Mesendoderm (in vitro differentiated cells): ENCODE results near the gene COX19.

ENCODE experiments used
- DNase-seq: peaks from one replicate; pipeline ENCODE4 v3.0.0; 2013
- H2AK5ac ChIP-seq: 2 replicates; pipeline ENCODE4 v1.6.1; 2013; ENCODE audit warnings: low read length, inconsistent platforms
- H2BK120ac ChIP-seq: 2 replicates; pipeline ENCODE4 v1.6.1; 2013; ENCODE audit warnings: low read depth, mild to moderate bottlenecking, low read length, moderate library complexity, mixed read lengths
- H2BK15ac ChIP-seq: replicated peaks from 2 replicates; pipeline ENCODE4 v1.6.1; 2013; ENCODE audit warnings: low read depth, mild to moderate bottlenecking, moderate library complexity
- H2BK5ac ChIP-seq: 2 replicates; pipeline ENCODE4 v1.6.1; 2013; ENCODE audit warnings: low read length, inconsistent platforms
- H3K18ac ChIP-seq: 2 replicates; pipeline ENCODE4 v1.6.1; 2013; ENCODE audit warnings: mild to moderate bottlenecking, low read length, mixed read lengths
- H3K23ac ChIP-seq: one replicate; pipeline ENCODE4 v1.6.1; 2013; ENCODE audit warnings: low read length
- H3K27ac ChIP-seq: 2 replicates; pipeline ENCODE4 v1.5.1; 2013; ENCODE audit warnings: low read depth, mild to moderate bottlenecking, inconsistent platforms, low read length, moderate library complexity
- H3K27me3 ChIP-seq: 2 replicates; pipeline ENCODE4 v1.6.1; 2013; ENCODE audit warnings: low read length, control low read depth, mild to moderate bottlenecking, inconsistent platforms; ENCODE audit not compliant: insufficient read depth, poor library complexity
- H3K36me3 ChIP-seq: 2 replicates; pipeline ENCODE4 v1.6.1; 2013; ENCODE audit warnings: low read length, inconsistent platforms; ENCODE audit not compliant: control insufficient read depth, insufficient read depth
- H3K4ac ChIP-seq: one replicate; pipeline ENCODE4 v1.6.1; 2013; ENCODE audit warnings: low read depth, mild to moderate bottlenecking, low read length, moderate library complexity
- H3K4me1 ChIP-seq: 2 replicates; pipeline ENCODE4 v1.6.1; 2013; ENCODE audit warnings: low read depth, low read length, inconsistent platforms; ENCODE audit not compliant: control insufficient read depth
- H3K4me2 ChIP-seq: 2 replicates; pipeline ENCODE4 v1.6.1; 2013; ENCODE audit warnings: low read length
- H3K4me3 ChIP-seq: 2 replicates; pipeline ENCODE4 v1.5.1; 2013; ENCODE audit warnings: mild to moderate bottlenecking, low read length
- H3K56ac ChIP-seq: one replicate; pipeline ENCODE4 v1.6.1; 2013; ENCODE audit warnings: low read length
- H3K79me1 ChIP-seq: 2 replicates; pipeline ENCODE4 v1.6.1; 2013; ENCODE audit warnings: low read length, inconsistent platforms
- H3K79me2 ChIP-seq: 2 replicates; pipeline ENCODE4 v1.6.1; 2013; ENCODE audit warnings: mild to moderate bottlenecking, low read length; ENCODE audit not compliant: control insufficient read depth, insufficient read depth
- H3K9ac ChIP-seq: 2 replicates; pipeline ENCODE4 v1.6.1; 2013; ENCODE audit warnings: low read length, inconsistent platforms
- H4K5ac ChIP-seq: one replicate; pipeline ENCODE4 v1.6.1; 2013; ENCODE audit warnings: low read length
- H4K8ac ChIP-seq: one replicate; pipeline ENCODE4 v1.6.1; 2013; ENCODE audit warnings: low read depth, mild to moderate bottlenecking, control low read depth, low read length, moderate library complexity
- WGBS: extraction: QIAGEN DNeasy Blood & Tissue Kit; methylation state at CpG from one replicate; pipeline ENCODE4 v1.1.7; 2013; ENCODE audit warnings: low lambda C conversion rate, missing lambda C conversion rate; ENCODE audit not compliant: insufficient coverage; ENCODE audit errors: extremely low coverage; 5-methylcytosine and 5-hydroxymethylcytosine counted together

COX19 gene

GRCh38 chr7:932651-932975 is 42.7 kb downstream of the COX19 start:
- H3K18ac ChIP-seq = no peak overlapping the region
- H3K27me3 ChIP-seq = no peaks in the 10 kb centered on the region
- H3K23ac ChIP-seq = no peak overlapping the region
- H4K5ac ChIP-seq = no peak overlapping the region
- H3K4ac ChIP-seq = no peak overlapping the region
- H4K8ac ChIP-seq = no peak overlapping the region
- no peak for DNase-seq
- H3K9ac ChIP-seq = no peak overlapping the region
- no peaks in the 10 kb centered on the region for H3K4me1 ChIP-seq
- H3K27ac ChIP-seq = no peak overlapping the region
- no peak overlapping the region for H2BK5ac ChIP-seq
- H2BK120ac ChIP-seq = no peak overlapping the region
- H3K4me2 ChIP-seq = no peak overlapping the region
- no peaks in the 10 kb centered on the region for H3K36me3 ChIP-seq
- no peak overlapping the region for H3K4me3 ChIP-seq
- H3K79me2 ChIP-seq = no peaks in the 10 kb centered on the region
- no CpG with 5 or more reads among the region's 11 CpGs for WGBS
- H2AK5ac ChIP-seq = no peak overlapping the region
- no peak overlapping the region for H2BK15ac ChIP-seq
- H3K56ac ChIP-seq = no peak overlapping the region
- no peaks in the 10 kb centered on the region for H3K79me1 ChIP-seq

GRCh38 chr7:931871-932650 is 43.3 kb downstream of the COX19 start:
- Histone ChIP-seq H3K4me2 (no peak overlapping the region), H3K23ac (no peak overlapping the region), H3K79me2 (no peaks in the 10 kb centered on the region), H3K4ac (no peak overlapping the region), H3K56ac (no peak overlapping the region), H4K5ac (no peak overlapping the region), H2BK15ac (no peak overlapping the region), H3K18ac (no peak overlapping the region), H2BK120ac (no peak overlapping the region), H3K27ac (no peak overlapping the region), H3K36me3 (no peaks in the 10 kb centered on the region), H3K9ac (no peak overlapping the region), H2AK5ac (no peak overlapping the region), H2BK5ac (no peak overlapping the region), H3K4me1 (no peaks in the 10 kb centered on the region), H3K4me3 (no peak overlapping the region), H3K27me3 (no peaks in the 10 kb centered on the region), H3K79me1 (no peaks in the 10 kb centered on the region), H4K8ac (no peak overlapping the region)
- no peak for DNase-seq
- no CpG with 5 or more reads among the region's 21 CpGs for WGBS

GRCh38 chr7:930975-931758 is 44.2 kb downstream of the COX19 start:
- Histone ChIP-seq H2BK5ac (no peak overlapping the region), H3K36me3 (no peaks in the 10 kb centered on the region), H4K8ac (no peak overlapping the region), H3K27ac (no peak overlapping the region), H3K4me3 (no peak overlapping the region), H3K79me2 (no peaks in the 10 kb centered on the region), H3K4me1 (no peaks in the 10 kb centered on the region), H3K23ac (no peak overlapping the region), H3K18ac (no peak overlapping the region), H3K27me3 (no peaks in the 10 kb centered on the region), H4K5ac (no peak overlapping the region), H2BK15ac (no peak overlapping the region), H3K4ac (no peak overlapping the region), H2BK120ac (no peak overlapping the region), H3K79me1 (no peaks in the 10 kb centered on the region), H3K9ac (no peak overlapping the region), H3K56ac (no peak overlapping the region), H3K4me2 (no peak overlapping the region), H2AK5ac (no peak overlapping the region)
- no CpG with 5 or more reads among the region's 29 CpGs for WGBS
- no peak for DNase-seq

GRCh38 chr7:929311-929711 is 46.0 kb downstream of the COX19 start:
- H3K36me3 ChIP-seq = no peaks in the 10 kb centered on the region
- no peak overlapping the region for H4K8ac ChIP-seq
- no CpG with 5 or more reads among the region's 14 CpGs for WGBS
- H2AK5ac ChIP-seq = no peak overlapping the region
- no peak overlapping the region for H3K4ac ChIP-seq
- no peak overlapping the region for H3K27ac ChIP-seq
- no peak overlapping the region for H3K4me2 ChIP-seq
- H3K9ac ChIP-seq = no peak overlapping the region
- no peak overlapping the region for H2BK120ac ChIP-seq
- H3K4me1 ChIP-seq = no peaks in the 10 kb centered on the region
- H3K23ac ChIP-seq = no peak overlapping the region
- no peak overlapping the region for H3K18ac ChIP-seq
- H2BK5ac ChIP-seq = no peak overlapping the region
- H3K4me3 ChIP-seq = no peak overlapping the region
- H4K5ac ChIP-seq = no peak overlapping the region
- no peaks in the 10 kb centered on the region for H3K79me1 ChIP-seq
- H3K27me3 ChIP-seq = no peaks in the 10 kb centered on the region
- H3K79me2 ChIP-seq = no peaks in the 10 kb centered on the region
- no peak overlapping the region for H2BK15ac ChIP-seq
- no peak overlapping the region for H3K56ac ChIP-seq
- DNase-seq = no peak

- no peaks in the 10 kb centered on the region for H3K4me1 ChIP-seq
- no peaks in the 10 kb centered on the region for H3K79me2 ChIP-seq
- H3K27ac ChIP-seq = no peak overlapping the region
- no peak overlapping the region for H3K23ac ChIP-seq
- no peaks in the 10 kb centered on the region for H3K79me1 ChIP-seq
- no peaks in the 10 kb centered on the region for H3K36me3 ChIP-seq
- no peak overlapping the region for H3K4me2 ChIP-seq
- no peak overlapping the region for H4K8ac ChIP-seq
- H3K27me3 ChIP-seq = no peaks in the 10 kb centered on the region
- no peak overlapping the region for H2BK15ac ChIP-seq
- no peak overlapping the region for H4K5ac ChIP-seq
- no peak overlapping the region for H3K56ac ChIP-seq
- no peak overlapping the region for H3K9ac ChIP-seq
- H2BK120ac ChIP-seq = no peak overlapping the region
- no peak overlapping the region for H2AK5ac ChIP-seq
- DNase-seq = peak; percentile 53
- WGBS = no CpG with 5 or more reads among the region's 21 CpGs
- no peak overlapping the region for H3K18ac ChIP-seq
- no peak overlapping the region for H3K4ac ChIP-seq
- no peak overlapping the region for H2BK5ac ChIP-seq
- no peak overlapping the region for H3K4me3 ChIP-seq
Observed at GRCh38 chr7:927031-927671, 48.2 kb downstream of the COX19 start.
